ENCODE measurements around the gene MTUS2.

DNA sequence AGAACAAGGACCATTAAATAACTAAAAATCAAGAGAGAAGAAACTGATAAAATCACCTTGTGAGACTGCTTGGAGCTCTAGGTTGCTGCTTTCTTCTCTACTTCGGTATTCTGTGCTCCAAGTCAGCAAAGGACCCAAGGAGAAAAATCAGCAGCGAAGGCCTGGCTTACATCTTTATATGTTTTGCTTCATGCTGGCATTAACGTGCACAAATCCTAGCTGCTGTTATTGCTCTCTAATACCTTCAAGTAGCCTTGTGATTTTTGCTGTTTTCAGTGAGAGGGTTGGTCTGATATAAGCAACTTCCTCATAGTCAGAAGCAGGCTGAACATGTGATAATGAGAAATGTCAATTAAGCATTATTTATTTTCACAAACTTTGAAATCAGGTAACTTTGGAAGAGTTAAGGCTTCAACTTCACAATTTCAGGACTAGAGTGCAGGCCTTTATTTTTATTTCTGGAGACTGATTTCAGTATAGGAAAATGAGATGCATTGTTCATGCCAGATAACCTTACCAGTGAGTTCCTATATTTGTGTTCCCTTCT lies 410.2 kb downstream of the MTUS2 start:
- no peak for TF ChIP-seq CTCF (IDR thresholded peaks at IDR 0.05)
- TF ChIP-seq POLR2A (IDR thresholded peaks at IDR 0.05) = no peak
